Measurements from ENCODE around the gene PLAAT2. TPM values are rescaled to one million over a fixed set of nuclear protein-coding genes. Genes with fewer than 3 reads are reported as not detected.

The PLAAT2 gene
- total RNA-seq, 1 experiment from 2014 or later: 2.8 TPM

- peak; percentile 79 for DNase-seq (ENCODE audit: low read depth)
Observed at GRCh38 chr11:63518548-63518947, 44.6 kb downstream of the PLAAT2 start.

GRCh38 chr11:63517156-63517555, 46.0 kb downstream of the PLAAT2 start:
- no peak for DNase-seq (ENCODE audit: low read depth)

- no peak for DNase-seq (ENCODE audit: low read depth)
Observed at GRCh38 chr11:63516109-63516508, 47.1 kb downstream of the PLAAT2 start.

GRCh38 chr11:63512816-63513215, 50.4 kb downstream of the PLAAT2 start:
- no peak for DNase-seq (ENCODE audit: low read depth)

DNA sequence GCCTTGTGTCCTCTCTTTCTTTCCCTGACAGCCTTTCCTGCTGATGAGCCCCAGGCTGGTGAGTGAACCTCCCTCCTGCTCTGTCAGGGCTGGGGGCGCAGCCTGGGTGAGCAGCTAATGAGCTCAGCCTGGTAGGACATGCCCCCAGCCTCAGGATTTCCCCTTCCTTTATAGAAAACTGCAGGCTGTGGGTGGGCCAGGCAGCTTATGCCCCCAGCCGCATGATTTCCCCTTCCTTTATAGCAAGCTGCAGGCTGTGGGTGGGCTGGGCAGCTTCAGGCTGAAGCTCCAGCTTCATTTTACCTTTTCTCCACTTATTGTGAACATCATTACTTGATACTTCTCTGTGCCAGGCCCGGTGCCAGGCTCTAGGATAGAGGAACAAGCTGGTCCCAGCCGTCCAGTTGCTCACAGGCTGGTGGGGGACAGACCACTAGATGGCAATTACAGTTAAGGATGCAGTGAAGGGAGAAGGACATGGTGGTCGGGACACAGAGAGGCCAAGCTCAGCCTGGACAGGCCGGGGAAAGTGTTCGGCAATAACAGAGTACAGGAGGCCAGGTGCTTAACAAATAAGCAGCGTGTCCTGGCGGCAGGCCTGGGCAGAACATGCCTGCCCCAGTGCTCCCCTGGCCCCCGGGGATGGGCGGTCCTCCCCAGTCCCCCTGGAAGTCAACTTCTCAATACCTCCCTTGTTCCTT, 52.0 kb downstream of the PLAAT2 start:
- DNase-seq (ENCODE audit: low read depth): no peak

DNA sequence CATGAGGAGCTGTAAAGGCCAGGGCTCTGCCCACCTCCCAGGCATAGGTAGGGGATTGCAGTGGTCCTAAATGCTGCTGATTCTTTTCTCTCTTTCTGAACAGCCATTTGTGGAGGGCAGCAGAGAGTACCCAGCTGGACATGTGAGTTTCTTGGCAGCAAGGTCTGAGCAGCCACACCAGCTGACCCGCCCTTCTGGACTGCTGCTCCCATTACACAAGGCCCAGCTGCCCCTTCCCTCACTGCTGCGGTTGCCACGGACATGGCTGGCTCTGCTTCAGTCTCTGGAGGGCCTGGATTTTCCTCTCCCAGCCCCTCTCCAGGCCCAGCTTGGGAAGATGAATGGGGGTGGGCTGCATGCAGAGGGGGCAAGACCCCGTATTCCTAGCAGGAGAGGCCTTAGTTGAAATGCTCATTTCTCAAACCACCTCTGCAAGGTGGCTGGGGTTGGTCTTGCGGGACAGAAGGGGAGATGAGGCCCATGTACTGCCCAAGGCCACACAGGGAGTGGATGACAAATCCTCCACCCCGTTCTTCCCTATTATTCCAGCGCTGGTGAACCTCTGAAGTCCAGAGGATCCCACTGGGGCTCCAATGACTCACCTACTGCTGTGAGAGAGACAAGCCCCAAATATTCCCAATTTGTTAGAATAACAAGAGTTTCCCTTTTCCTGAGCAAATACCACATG, 52.7 kb downstream of the PLAAT2 start:
- peak; percentile 61 for DNase-seq (ENCODE audit: low read depth)

DNA sequence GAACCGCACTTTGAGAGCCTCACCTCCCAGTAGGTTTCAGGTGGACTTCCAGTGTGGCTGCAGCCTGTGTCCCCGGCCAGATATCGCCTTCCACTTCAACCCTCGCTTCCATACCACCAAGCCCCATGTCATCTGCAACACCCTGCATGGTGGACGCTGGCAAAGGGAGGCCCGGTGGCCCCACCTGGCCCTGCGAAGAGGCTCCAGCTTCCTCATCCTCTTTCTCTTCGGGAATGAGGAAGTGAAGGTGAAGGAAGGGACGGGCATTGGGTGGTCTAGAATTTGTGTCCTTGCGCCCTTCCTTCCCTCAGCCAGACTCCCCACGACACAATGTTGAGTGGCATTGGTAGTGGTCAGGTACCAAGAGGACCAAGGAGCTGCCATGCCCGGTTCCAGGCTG, 54.4 kb downstream of the PLAAT2 start:
- no peak for DNase-seq (ENCODE audit: low read depth)

- DNase-seq (ENCODE audit: low read depth): peak; percentile 61
Observed at GRCh38 chr11:63508009-63508408, 55.2 kb downstream of the PLAAT2 start.

- no peak for DNase-seq (ENCODE audit: low read depth)
Observed at GRCh38 chr11:63507511-63507910, 55.7 kb downstream of the PLAAT2 start.

- DNase-seq (ENCODE audit: low read depth): no peak
Observed at GRCh38 chr11:63506876-63507275, 56.3 kb downstream of the PLAAT2 start.

GRCh38 chr11:63505857-63506528, 57.2 kb downstream of the PLAAT2 start, which contains the start of gene LGALS12:
Gene LGALS12 (plus strand): TSS chr11:63506084. CDS start chr11:63506459, 375 bp downstream.
- peak; percentile 54 for DNase-seq (ENCODE audit: low read depth)

DNA sequence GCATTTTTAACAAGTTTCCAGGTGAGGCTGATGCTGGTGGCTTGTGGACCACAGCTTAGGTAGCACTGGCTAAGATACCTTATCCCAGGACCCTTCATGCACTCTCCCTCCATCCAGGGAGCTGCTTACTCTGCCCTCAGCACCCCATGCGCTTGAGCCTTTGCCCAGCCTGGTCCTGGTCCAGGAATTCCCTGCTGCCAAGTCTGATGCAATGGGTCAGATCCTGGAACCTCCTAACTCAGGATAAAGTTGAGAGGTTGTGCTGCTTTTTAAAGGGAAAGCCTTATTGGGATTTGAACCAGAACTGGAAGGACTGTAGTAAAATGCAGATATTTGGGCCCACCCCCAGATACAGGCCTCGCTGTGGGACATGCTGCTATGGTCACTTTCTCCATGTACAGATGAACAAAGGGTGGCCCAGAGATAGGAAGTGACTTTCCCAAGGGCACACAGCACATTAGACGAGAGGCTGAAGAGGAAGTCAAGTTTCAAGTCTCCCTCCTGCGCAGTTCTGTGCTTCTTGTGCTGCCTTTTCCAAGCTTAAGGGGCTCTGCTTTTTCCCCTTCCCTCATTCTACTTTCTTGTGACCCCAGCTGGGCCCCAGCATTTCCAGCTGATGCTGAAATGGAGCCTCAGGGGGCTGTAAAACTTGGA, 58.1 kb downstream of the PLAAT2 start:
- DNase-seq (ENCODE audit: low read depth): no peak

- no peak for DNase-seq (ENCODE audit: low read depth)
Observed at GRCh38 chr11:63504054-63504453, 59.1 kb downstream of the PLAAT2 start.

GRCh38 chr11:63503492-63503891, 59.7 kb downstream of the PLAAT2 start:
- DNase-seq (ENCODE audit: low read depth): no peak

Other genes with a start within 250 kb of the PLAAT2 start
- not detected in 2 replicates for gene SLC22A9, start 193.6 kb downstream of the PLAAT2 start, total RNA-seq (2014; rRNA removed; shearing (Covaris generic))
- not detected in 2 replicates for gene PLAAT5, start 72.2 kb downstream of the PLAAT2 start, total RNA-seq (2014; rRNA removed; shearing (Covaris generic))
- gene LGALS12, start 57.3 kb downstream of the PLAAT2 start, total RNA-seq (2014; rRNA removed; shearing (Covaris generic)): not detected in 2 replicates
- 81.0 and 90.7 TPM in 2 replicates for gene PLAAT4, start 26.6 kb downstream of the PLAAT2 start, total RNA-seq (2014; rRNA removed; shearing (Covaris generic))
- 25.1 and 36.5 TPM in 2 replicates for gene PLAAT3, start 51.1 kb upstream of the PLAAT2 start, total RNA-seq (2014; rRNA removed; shearing (Covaris generic))
- gene ATL3, start 108.0 kb upstream of the PLAAT2 start, total RNA-seq (2014; rRNA removed; shearing (Covaris generic)): 51.3 and 80.4 TPM in 2 replicates
- 142 and 175 TPM in 2 replicates for gene RTN3, start 118.1 kb upstream of the PLAAT2 start, total RNA-seq (2014; rRNA removed; shearing (Covaris generic))
- 4.0 and 5.7 TPM in 2 replicates for gene ZFTA, start 205.4 kb upstream of the PLAAT2 start, total RNA-seq (2014; rRNA removed; shearing (Covaris generic))

Data from M059J (cell line).